GM19324 (cell line): ENCODE results near the gene CNTFR.

Experiments
- ATAC-seq: cut with Tn5 transposase; IDR thresholded peaks from one replicate; pipeline ENCODE4 v1.9.1; 2021; ENCODE audit warnings: mild to moderate bottlenecking, moderate library complexity; ENCODE audit not compliant: unreplicated experiment, low FRiP score

Gene CNTFR

DNA sequence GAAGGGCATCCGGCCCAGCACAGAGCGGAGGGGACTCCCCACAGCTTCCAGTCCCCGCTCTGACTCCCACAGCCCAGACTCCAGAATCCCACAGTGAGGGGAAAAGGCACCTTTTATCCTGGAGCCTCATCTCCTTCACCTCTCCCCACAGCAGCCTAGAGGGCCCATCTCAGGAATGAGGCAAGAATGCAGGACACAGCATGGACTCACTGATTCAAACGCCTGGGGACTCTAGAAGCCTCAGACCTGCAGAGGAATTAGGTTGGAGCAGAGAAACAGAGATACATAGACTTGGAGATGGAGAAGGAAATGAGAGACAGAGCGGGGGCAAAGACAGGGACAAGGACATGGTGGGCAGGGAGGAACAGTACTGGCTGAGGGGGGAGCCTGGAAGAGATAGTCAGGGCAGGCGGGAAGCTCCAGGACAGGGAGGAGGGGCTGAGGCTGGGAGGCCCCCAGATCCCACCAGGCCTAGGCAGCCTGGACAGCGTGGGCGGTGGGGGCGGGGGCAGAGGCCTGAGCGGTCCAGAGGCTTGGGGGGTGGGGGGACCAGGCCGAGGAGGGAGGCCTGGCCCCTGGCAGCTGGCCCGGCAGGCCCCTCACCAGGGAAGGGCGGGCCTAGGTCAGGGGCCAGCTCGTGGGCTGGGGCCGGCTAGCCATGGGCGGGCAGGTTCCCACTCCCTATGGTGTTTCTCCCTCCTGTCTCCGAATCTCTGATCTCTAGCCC lies 15.8 kb downstream of the CNTFR start:
- ATAC-seq, result no peak

DNA sequence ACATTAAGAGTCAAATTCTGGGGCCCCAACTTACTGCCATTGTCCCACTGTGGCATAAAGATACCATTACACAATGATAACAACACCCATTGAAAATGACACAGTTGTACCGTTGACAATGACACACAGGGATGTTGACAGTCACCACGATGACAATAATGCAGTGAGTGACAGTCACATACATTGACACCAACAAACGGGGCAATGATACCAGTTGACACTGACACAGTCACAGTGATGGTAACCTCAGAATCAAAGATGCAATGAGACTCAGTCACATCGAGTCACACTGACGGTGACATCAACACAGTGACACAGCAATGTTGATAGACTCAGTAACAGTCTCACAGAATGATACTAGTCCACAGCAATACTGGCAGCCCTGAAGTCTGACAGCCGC lies 16.9 kb downstream of the CNTFR start:
- no peak for ATAC-seq

DNA sequence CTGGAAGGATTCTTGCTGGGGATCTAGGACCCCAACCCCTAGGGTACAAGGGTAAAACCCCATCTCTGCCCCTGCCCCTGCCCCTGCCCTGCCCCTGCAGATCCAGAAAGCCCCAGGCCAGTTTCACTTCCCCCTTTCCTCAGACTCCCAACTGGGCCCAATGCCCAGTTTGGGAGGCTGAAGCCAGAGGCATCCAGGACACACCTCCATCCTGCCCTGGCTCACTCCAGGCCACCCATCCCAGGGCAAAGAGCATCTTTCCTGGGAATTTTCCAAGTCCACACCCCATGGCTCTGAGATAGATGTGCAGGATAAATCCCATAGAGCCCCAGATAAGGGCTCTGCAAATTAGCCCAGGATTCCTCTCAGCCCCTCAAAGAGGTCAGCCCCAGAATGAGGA lies 17.4 kb downstream of the CNTFR start:
- ATAC-seq, result no peak

DNA sequence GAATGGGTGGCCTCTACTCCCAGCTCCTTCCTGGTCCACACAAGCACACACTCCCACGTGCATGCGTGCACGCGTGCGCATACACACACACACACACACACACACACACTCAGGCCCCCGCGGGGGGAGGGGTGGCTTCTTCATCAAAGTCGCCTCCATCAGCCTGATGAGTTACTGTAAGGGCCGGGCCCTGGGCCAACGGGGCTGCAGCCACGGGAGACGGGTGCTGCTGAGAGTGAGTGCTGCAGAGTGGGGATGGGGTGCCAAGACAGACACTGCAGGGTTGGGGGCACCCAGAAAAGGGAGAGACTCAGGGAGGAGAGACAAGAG lies 18.1 kb downstream of the CNTFR start:
- ATAC-seq, result no peak

DNA sequence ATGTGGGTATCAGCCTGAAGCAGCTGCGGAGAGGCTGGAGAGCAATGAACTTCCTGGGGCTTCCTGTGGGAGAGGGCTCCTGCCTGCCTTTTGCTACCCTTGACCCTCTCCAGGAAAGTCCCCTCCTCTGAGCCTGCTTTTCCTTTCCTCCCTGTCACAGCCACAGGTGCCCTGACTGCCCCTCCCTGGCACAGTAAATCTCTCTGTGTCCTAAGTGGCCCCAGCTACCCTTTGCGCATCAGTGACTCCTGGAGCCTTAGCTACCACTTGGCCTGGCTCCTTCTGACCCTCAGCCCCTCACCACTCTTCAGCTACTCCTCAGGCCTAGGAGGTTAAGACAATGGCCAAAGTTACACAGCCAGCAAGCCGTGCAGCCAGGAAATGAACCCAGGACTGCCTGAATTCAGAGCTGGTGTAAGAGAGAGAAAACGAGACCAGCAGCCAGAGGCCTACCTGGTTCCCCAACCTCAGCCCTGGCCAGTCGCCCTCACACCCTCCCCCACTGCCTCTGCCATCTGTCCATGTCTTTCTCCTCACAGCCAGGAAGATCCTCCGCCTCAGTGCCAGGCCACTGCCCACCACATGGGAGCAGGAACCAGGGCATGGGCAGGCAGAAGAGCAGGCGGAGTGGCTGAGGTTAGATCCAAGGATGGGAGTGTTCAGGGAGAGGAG lies 18.6 kb downstream of the CNTFR start:
- ATAC-seq, result no peak

DNA sequence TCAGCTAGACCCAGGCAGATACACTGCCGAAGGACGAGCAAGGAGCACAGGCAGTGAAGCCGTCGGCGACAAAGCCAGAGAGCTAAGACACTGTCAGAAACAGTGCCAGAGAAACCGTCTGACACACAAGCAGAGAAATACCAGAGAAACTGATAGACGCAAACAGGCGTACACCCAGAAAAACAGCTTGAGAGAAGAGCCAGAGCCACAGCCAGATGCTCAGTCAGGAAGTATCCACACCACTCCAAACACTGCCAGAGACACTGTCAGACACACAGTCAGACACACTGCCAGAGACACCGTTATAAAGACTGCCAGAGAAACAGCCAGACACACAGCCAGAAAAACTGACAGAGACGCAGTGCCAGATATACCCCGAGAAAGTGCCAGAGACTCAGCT lies 19.1 kb downstream of the CNTFR start:
- ATAC-seq, result no peak

DNA sequence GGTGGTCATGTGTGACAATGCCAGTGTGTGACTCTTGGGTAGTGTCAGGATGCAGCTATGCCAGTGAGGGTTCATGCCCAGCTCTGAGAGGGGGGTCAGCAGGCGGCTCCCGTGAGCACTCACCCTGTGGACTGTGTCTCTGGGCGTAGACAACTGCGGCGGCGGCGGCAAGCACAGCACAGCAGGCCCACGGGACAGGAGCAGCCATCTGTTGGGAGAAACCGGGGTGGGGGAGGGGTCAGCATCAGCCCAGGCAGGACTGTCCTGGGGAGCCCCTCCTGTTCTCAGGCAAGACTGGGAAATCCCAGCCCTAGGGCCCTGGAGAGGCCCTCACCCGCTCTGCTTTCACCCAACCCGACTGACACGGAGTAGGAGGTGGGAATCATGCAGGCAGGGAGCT lies 20.8 kb downstream of the CNTFR start:
- no peak for ATAC-seq

DNA sequence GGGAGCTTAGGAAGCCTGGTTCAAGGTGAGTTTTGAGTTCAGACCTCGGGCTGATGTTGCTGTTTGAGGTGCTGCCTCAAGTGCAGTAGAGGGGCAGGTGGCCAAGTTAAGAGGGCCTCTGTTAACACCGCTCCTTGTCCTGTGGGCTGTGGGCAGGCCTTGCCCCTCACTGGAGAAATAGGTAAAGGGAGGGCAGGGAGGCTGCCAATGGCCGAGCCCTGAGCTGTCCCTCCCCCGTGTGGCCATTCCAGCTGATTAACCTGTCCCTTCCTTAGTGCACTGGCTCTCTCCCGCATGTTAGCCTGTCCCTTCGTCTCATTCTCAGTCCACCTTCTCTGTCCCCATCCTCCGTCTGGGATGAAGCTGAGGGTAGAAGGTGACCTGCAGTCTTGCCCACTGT lies 21.4 kb downstream of the CNTFR start:
- no peak for ATAC-seq

DNA sequence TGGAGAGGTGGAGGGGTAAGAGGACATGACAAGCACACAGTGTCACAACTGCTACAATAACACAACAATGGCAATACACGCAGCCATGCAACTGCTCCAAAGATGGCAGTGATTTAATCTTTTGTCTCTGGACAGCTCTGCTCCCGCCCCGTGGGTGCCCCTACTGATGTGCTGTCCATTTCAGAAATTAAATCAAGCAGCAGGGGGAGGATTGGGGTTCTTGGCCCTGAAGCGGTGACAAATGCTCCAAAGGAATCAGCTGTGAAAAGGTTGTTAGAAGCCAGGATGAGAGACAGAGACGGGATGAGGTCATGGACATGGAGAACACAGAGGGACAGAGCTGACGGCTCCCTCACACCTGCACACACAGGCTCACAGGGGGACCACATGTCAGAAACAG lies 22.6 kb downstream of the CNTFR start:
- no peak for ATAC-seq

DNA sequence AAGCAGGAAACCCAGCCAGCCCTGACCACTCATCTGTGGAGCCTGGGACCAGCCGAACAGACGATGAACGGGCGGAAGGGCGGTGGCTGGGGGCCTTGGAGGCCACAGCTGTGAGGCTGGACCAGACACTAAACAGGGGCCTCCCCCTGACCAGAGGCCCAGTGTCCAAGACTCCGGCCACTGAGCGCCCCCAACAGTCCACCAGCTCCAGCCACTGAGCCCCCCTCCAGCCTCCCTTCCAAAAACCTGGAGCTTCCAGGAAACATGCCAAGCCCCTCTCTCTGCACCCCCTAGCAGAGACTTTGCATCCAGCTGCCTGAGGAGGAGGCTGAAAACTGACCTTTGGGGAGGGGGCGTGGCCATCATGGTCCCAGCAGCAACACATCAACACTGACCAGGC lies 23.2 kb downstream of the CNTFR start:
- no peak for ATAC-seq

DNA sequence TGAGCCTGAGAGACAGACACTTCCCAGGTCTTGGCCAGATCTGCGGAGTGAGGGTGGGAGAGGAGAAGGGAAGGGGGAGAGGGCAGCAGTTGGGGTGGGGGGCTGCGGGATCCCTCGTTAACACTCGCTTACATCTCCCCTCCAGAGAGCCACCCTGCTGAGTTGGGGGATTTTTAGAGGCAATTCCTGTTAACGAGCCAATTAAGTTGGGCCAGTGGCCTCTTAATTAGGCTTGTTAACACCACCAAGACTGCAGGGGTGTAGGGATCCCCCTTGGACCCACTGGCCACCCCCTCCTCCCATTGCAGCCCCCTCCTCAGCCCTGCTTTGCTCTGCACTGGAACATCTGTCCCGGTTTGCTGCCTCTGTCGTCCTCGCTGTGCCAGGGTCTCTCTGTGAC lies 23.7 kb downstream of the CNTFR start:
- ATAC-seq, result no peak

DNA sequence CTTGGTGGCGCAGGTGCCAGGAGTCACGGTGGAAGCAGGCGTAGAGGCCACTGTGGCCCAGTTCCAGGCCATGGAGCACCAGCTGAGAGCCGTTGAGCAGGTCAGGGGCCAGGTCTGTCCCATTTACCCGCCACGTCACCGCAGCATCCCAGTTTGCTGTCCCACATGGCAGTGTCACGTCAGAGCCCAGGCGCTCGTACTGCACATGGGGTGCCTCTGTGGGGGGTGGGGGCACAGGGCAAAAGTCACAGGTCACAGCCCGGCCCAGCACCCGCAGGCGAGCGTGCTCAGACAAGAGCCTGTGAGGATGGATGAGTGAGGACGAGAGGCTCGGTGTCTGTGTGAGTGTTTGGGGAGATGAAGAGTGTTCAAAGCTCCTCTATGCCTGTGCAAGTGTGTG lies 24.9 kb downstream of the CNTFR start:
- ATAC-seq, result no peak

DNA sequence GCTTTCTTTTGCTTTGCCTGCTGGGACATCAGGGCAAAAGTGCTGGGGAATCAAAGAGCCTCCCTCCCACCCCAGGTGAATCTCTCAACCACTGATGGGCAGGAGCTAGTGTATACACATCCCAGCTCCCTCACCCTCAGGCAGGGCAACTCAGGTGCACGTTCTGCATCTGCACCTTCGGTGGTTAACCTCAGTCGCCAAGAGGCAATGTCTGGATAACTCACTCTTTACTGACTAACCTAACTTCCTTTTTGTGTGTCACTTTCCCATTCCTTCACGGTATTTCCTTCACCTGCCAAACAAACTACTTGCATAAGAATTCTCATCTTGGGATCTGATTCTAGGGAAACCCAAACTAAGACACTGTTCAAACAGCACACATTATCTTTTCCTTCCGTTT lies 26.3 kb downstream of the CNTFR start:
- ATAC-seq, result no peak

DNA sequence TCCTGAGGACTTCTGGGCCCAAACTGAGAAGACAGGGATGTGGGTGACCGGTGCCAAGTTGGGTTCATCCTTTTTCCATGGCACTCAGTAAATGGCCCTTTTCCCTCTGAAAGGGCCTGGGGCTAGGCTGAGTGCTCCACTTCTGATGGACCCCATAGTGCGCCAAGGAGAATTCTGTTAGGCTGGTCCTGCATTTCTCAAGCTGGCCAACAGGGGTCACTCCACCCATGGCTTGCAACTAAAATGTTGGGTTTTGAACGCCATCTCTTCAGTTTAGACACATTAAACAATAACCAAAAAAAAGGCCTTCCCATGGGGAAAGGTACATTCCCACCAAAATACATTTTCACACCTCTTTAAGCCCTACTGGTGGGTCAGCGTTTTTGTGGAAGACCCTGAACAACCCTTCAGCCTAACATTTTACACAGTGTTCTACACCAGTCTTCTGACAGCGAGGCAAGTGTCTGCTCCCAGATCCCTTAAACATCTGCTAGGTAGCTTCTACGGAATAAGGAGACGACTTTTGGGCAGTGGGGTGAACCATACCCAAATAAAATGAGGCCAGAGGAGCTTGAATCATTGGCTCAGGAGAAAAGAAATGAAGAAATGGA lies 27.3 kb downstream of the CNTFR start:
- no peak for ATAC-seq

DNA sequence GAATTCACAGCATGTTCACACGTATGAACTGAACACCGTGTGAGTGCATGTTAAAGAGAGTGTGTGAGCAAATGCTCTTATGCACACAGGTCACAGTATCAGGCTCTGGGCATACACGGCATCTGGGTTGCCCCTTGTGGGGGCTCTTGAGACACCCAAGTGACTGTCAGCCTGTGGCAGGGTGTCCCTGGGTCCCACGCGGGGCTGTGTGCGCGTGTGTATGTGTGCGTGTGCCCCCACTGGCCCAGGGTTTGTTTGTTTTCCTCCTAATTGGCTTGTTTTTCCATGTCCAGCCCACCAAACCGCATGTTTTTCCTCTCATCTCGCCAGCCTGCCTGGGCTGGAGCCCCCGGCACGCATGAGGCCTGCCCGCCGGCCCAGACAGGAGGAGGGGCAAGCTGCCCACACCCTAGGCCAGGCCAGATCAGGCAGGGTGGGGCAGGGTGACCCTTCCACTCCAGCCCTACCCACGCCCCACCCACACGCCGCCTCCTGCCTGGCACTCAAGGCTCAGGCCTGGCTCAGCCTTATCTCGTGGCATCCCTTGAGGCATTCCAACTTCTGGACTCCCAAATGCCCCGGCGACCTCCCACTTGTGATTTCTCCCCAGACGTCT lies 28.8 kb downstream of the CNTFR start:
- ATAC-seq, result no peak

DNA sequence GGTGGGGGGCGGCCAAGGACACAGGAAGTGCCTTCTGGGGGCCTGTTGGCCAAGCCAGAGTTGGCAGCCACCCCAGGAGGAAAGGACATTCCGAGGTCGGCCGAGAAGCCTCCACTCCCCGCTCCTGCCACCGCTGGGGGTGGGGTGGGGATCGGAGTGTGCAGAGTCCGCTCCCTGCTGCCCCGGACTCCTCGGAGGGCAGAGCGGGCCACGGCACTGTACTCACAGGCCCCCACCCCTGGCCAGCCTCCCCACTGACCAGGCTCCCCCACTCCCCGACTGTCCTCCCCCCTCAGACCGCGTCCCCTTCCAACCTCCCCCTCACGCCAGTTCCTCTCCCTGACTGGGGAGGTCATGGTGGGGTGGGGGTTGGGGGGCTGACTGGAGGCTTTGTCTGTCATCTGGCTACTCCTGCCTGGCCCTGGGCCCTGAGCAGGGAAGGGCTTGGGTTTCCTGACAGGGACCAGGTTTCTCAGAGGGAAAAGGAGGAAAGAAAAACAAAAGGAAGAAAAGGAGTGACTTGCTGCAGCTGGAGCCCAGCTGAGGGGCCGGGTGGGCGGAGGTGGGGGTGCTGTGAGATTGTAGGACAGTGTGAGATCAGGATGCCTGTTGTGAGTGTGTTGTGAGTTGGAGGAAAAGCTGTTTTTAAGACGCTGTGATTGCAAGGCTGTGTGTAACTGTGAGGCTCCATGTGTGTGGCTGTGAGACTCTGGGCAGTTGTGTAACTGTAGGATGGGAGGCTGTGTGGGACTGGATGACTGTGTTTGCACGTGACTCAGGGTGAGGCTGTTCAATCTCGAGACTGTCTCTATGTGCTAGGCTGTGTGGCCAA lies 29.7 kb downstream of the CNTFR start:
- ATAC-seq, result no peak

DNA sequence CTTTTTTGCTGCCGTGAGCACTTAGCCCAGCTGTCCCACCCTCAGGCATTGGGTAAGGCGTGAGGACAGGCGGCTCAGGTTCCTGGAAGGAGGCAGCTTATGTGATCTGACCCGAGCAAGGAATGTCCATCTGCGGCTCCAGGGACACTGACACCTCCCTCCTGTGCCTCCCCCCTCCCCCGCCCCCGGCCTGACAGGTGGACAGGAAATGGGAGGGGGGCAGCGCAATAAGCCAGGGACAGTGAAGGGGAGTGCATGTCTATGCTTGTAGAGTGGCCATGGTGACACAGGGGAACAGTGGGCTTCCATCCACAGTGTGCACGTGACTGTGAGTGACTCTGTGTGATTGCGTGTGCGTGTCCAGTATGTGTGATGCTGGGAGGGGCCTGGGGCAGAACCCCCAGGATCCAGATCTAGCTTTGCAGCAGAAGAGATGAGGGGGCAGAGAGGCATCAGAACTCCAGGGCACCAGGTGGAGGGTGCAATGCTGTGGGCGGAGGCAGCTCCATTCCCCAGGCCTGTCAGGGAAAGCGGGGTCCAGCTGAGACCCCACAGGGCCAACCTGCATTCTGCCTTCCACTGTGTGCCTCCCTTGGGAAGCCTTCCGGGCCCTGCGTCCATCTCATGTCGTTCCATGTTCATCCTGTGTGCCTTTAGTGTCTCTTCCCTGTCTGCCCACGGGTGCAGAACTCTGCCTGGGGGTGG lies 30.5 kb downstream of the CNTFR start:
- ATAC-seq, result no peak

DNA sequence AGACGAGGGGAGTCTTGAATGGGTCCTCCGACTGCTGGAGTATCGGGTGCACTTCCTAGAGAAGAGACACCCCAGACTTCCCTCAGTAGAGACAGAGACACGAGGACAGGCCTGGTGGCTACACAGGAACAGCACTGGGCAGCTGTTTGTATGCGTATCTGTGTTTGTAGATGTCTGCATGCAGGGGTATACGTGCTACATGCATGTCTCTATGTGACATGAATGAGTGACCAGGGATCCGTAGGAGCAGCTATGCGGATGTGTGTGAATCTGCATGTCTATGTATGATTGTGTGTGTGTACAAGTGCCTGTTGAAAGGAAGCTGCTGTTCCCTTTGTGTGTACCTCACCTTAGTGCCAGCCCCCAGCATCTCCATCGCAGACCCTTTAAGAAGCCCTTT lies 31.2 kb downstream of the CNTFR start:
- no peak for ATAC-seq

DNA sequence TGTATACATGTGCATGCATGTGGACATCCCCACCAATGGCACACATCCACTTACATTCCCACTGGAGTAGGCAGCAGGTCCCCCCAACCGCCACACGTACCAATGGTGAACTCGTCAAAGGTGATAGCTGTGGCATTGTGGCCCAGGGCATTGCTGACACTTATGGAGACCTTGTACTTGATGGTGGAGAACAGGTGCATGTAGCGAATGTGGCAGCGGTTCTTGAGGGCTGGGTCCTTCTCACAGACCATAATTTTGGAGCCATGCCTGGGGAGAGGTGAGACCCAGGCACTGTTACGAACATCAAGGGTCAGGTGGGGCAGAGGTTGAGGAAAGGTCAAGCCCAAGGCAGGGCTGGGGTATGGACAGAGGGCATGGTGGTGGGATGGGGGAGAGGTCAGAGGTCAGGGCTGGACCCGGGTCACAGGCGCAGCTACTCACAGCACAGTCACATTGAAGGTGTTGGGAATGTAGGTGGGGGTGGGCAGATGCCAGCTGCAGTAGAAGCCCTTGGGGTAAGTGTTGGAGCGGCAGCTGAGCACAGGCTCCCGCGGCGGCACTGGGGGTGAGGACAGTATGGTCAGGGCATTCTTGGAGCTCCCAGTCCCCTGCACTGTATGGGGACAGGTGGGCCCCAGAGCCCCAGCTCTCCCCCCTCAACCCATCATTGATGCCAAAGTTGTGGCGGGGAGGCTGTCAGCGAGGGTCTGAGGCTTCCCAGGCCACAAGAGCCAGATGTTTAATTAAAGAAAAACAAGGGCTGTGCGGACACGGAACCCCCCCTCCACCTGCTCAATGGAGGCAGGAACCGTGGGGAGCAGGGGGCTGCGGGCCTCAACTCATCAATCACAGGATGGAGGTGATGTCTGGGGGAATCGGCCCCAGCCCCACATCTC lies 31.9 kb downstream of the CNTFR start:
- no peak for ATAC-seq
